Measurements from ENCODE around the gene SOX10.

The SOX10 gene

DNA sequence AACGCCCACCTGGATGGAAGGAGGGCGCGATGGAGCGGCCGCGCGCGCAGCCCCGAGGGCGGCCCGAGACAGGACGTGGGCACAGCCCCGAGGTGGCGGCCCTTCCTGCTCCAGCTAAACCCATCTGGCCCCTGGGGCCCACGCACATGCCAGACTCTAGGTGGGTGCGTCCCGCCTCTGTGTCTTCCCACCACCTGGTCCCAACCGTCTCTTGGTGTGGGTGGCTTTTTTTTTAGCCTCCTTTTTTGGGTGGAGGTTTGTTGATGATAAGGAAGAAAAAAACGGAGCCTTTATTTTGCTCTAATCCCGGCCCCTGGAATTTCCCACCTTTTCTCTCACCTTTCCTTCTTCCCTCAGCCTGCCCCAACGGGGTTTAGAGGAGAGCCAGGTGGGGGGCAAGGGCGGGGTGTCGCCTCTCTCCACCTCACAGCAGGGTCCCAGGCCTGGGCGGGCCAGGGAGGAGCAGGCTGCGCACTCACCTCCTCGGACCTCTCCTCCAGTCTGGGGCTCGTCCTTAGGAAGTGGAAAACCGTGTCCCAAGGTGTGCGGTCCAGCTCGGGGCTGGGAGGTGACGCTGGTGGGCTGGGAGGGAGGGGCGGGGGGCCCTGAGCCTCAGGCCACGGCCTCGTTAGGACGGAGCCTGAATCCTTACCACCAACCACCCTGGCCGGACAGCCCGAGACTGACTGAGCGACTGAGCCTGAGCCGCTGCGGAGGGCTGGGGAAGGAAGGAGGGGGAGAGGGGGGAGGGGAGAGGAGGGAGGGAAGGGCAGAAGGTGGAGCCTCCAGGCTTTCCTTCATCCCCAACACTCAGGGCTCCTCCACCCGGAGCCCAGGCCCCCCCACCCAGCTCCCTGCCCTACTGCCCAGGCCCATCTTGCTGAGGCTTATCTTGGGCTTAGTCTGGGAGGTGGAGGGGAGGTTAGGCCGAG, at the start of gene SOX10:
SOX10 (minus strand) TSS at position 696 of the 932 bp plus-strand sequence. CDS start 771 bp downstream, outside the sequence.
- in situ Hi-C loops (cut with MboI; ENCODE audit: low sequenced_read_pairs), result no loop called here

GRCh38 chr22:38033522-38034277, 49.3 kb upstream of the SOX10 start:
- in situ Hi-C loops (cut with MboI; ENCODE audit: low sequenced_read_pairs), result no loop called here

DNA sequence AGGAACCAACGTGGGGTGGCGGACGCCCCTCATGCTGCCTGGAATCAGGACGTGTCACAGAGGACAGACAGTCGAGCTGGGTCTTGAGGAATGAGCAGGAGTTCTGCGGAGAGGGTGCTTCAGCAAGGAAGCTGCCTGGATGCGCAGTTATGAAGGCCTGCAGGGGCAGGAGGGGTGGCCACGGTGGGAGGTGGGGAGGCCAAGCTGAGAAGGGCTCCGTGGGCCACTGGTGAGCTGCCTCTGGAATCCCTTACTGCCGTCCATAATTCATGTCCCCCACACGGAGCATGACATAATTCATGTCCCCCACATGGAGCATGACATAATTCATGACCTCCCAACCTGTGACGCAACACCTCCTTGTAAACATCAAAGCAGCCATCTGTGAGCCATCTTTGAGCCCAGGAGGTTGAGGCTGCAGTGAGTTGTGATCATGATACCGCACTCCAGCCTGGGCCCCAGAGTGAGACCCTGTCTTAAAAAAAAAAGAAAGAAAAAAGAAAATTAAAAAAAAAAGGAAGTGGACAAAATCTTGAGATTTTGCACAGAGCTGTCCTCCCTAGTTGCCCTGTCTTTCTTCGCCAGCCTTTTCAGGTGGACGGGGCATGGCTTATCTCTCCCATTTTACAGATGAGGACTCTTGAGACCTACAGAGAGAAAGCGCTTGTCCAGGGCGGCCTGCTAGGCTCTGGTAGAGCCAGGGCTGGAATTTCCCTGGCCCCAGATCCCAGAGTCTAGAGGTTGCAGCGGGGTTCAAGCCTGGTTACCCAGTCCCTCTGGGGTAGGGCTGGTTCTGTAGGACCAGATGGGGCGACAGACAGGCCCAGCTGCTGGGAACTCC, 48.5 kb upstream of the SOX10 start:
- in situ Hi-C loops (cut with MboI; ENCODE audit: low sequenced_read_pairs), result no loop called here

GRCh38 chr22:38031491-38031890, 47.1 kb upstream of the SOX10 start:
- in situ Hi-C loops (cut with MboI; ENCODE audit: low sequenced_read_pairs), result no loop called here

GRCh38 chr22:38030311-38031133, 46.2 kb upstream of the SOX10 start:
- in situ Hi-C loops (cut with MboI; ENCODE audit: low sequenced_read_pairs), result no loop called here

DNA sequence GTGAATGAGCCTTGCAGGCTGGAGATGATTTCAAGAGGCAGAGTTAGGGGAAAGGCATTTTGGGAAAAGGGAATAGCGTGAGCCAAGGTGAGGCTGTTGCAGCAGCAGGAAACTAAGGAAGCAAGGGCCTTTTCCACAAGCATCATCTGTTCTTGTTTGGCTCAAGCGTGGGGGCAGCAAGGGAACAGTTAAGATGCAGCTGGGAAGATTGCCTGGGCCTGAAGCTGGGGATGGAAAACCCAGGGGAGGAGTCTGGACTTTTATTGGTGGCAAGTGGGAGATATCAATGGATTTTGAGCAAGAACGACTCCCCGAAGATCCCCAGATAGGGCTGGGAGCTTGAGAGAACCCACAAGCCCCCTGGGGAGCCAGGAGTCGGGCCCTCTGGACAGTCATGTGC, 45.5 kb upstream of the SOX10 start:
- in situ Hi-C loops (cut with MboI; ENCODE audit: low sequenced_read_pairs), result no loop called here

DNA sequence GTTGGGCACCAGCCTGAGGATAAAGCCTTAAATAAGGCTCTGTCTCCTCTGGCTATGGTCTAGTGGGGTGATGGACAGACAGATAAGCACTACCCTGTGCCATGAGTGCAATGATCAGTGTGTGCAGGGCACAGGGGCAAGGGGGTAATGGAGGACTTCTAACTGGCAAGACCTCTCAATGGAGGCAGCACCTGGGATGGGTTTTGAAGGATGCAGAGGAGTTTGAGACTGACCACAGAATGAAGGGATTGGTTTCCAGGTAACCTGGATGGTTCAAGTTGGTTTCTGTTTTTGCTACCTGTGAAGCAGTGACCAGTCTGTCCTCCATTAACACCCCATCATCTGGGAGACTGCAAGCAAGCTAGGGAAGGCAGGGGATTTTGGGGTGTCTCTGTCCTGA, 45.0 kb upstream of the SOX10 start:
- in situ Hi-C loops (cut with MboI; ENCODE audit: low sequenced_read_pairs), result no loop called here

DNA sequence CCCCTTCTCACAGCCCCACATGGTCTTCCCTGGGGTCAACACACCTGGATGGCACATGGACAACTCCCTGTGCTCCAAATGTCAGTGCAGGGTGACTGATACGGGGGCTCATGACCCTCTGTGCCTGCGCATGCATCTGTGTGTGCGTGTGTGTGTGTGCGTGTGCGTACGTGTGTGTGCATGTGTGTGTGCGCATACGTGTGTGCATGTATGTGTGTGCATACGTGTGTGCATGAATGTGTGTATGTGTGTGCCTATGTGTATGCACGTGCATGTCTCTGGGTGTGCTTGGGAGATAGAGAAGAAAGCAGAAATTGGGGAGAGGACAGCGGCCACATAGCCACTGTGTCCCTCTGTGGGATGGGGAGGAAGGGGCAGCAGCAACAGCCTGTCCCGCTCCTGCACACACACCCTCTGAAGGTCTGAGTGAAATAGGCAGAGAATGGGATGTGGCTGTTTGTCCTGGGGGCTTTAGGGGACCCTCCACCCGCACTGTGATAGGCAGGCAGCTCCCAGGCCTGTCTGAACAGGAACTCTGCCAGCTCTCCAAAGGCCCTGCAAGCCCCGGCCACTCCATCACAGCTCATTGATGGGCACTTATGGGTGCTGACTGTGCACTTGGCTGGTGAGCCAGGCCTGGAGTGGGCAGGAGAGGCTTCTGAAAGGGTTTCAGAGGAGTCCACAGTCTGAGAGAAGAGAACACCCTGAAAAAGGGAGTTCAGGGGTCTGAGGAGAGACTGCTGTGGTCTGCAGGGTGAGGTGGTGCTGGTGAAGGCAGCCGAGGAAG, 44.2 kb upstream of the SOX10 start:
- in situ Hi-C loops (cut with MboI; ENCODE audit: low sequenced_read_pairs), result no loop called here

GRCh38 chr22:38027487-38027886, 43.1 kb upstream of the SOX10 start:
- in situ Hi-C loops (cut with MboI; ENCODE audit: low sequenced_read_pairs), result no loop called here

GRCh38 chr22:38026130-38027111, 42.1 kb upstream of the SOX10 start:
- in situ Hi-C loops (cut with MboI; ENCODE audit: low sequenced_read_pairs), result no loop called here

GRCh38 chr22:38025514-38025913, 41.2 kb upstream of the SOX10 start:
- in situ Hi-C loops (cut with MboI; ENCODE audit: low sequenced_read_pairs), result no loop called here

- in situ Hi-C loops (cut with MboI; ENCODE audit: low sequenced_read_pairs), result no loop called here
These were observed 38.7 kb upstream of the SOX10 start for GRCh38 chr22:38023045-38023444.

GRCh38 chr22:38021206-38021605, 36.9 kb upstream of the SOX10 start:
- in situ Hi-C loops (cut with MboI; ENCODE audit: low sequenced_read_pairs), result no loop called here

- in situ Hi-C loops (cut with MboI; ENCODE audit: low sequenced_read_pairs), result no loop called here
These were observed 34.8 kb upstream of the SOX10 start for GRCh38 chr22:38018938-38019827.

GRCh38 chr22:38017939-38018885, 33.9 kb upstream of the SOX10 start:
- in situ Hi-C loops (cut with MboI; ENCODE audit: low sequenced_read_pairs), result no loop called here

- in situ Hi-C loops (cut with MboI; ENCODE audit: low sequenced_read_pairs), result no loop called here
These were observed 33.0 kb upstream of the SOX10 start for GRCh38 chr22:38017272-38017920.
